Measurements from ENCODE around the gene YBEY.

- TF ChIP-seq, protein P1, sequence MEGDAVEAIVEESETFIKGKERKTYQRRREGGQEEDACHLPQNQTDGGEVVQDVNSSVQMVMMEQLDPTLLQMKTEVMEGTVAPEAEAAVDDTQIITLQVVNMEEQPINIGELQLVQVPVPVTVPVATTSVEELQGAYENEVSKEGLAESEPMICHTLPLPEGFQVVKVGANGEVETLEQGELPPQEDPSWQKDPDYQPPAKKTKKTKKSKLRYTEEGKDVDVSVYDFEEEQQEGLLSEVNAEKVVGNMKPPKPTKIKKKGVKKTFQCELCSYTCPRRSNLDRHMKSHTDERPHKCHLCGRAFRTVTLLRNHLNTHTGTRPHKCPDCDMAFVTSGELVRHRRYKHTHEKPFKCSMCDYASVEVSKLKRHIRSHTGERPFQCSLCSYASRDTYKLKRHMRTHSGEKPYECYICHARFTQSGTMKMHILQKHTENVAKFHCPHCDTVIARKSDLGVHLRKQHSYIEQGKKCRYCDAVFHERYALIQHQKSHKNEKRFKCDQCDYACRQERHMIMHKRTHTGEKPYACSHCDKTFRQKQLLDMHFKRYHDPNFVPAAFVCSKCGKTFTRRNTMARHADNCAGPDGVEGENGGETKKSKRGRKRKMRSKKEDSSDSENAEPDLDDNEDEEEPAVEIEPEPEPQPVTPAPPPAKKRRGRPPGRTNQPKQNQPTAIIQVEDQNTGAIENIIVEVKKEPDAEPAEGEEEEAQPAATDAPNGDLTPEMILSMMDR (conservative IDR thresholded peaks at IDR 0.05 in 1 of 2, IDR thresholded peaks at IDR 0.05 in 1 of 2; ENCODE audit: extremely low read depth in 1 of 2, insufficient read depth in 1 of 2, low read depth in 1 of 2, low read length in 2 of 2): no peak
- no peak for TF ChIP-seq EZH2 (IDR thresholded peaks at IDR 0.05; ENCODE audit: borderline replicate concordance, low read length)
Measured at GRCh38 chr21:46255166-46255565, 31.0 kb upstream of the YBEY start.
